HG03135 (cell line): Measurements from ENCODE around the gene ZNF99.
"Not testable (repeated sequence)": the region's sequence is repeated elsewhere in the genome, so short reads cannot be mapped to it uniquely, and the experiment has no call there.

Source experiments
- ATAC-seq: cut with Tn5 transposase; IDR thresholded peaks from one replicate; pipeline ENCODE4 v1.9.1; 2021; ENCODE audit warnings: mild to moderate bottlenecking, moderate library complexity; ENCODE audit not compliant: unreplicated experiment

The ZNF99 gene

GRCh38 chr19:22783651-22784410 lies at the start of gene ZNF99:
TSS of gene ZNF99 (minus strand) at chr19:22784151. CDS start at chr19:22784016, 135 bp downstream.
- no peak for ATAC-seq

GRCh38 chr19:22832031-22832762 lies 48.2 kb upstream of the ZNF99 start, which contains the start of gene ZNF723:
TSS of gene ZNF723 (plus strand) at chr19:22832291. CDS start at chr19:22832380, 89 bp downstream.
- ATAC-seq, result no peak

GRCh38 chr19:22831211-22831610 lies 47.3 kb upstream of the ZNF99 start:
- ATAC-seq, result no peak

- no peak for ATAC-seq
These were observed 30.2 kb upstream of the ZNF99 start for GRCh38 chr19:22814124-22814523.

- no peak for ATAC-seq
These were observed 23.3 kb upstream of the ZNF99 start for GRCh38 chr19:22807061-22807835.

- no peak for ATAC-seq
These were observed 22.5 kb upstream of the ZNF99 start for GRCh38 chr19:22806418-22806817.

- ATAC-seq, result no peak
These were observed 13.1 kb upstream of the ZNF99 start for GRCh38 chr19:22797040-22797439.

GRCh38 chr19:22792863-22793262 lies 8.9 kb upstream of the ZNF99 start:
- not testable (repeated sequence) for ATAC-seq

GRCh38 chr19:22735911-22736645 lies 47.9 kb downstream of the ZNF99 start:
- ATAC-seq, result no peak

GRCh38 chr19:22733691-22734090 lies 50.3 kb downstream of the ZNF99 start:
- no peak for ATAC-seq

- ATAC-seq, result not testable (repeated sequence)
These were observed 55.7 kb downstream of the ZNF99 start for GRCh38 chr19:22728214-22728613.

GRCh38 chr19:22721533-22721932 lies 62.4 kb downstream of the ZNF99 start:
- not testable (repeated sequence) for ATAC-seq

GRCh38 chr19:22708983-22709382 lies 75.0 kb downstream of the ZNF99 start:
- ATAC-seq, result no peak

GRCh38 chr19:22703096-22703495 lies 80.9 kb downstream of the ZNF99 start:
- not testable (repeated sequence) for ATAC-seq

GRCh38 chr19:22702661-22703060 lies 81.3 kb downstream of the ZNF99 start:
- not testable (repeated sequence) for ATAC-seq
